Measurements from ENCODE around the gene MTA3. TPM values are rescaled to one million over a fixed set of nuclear protein-coding genes. Genes with fewer than 3 reads are reported as not detected.

MTA3 gene
- total and polyA plus RNA-seq, 2 of the 8 experiments (the other 6 are each of a cell fraction or from before 2014, with no cell fraction given) = 125 to 184 TPM

DNA sequence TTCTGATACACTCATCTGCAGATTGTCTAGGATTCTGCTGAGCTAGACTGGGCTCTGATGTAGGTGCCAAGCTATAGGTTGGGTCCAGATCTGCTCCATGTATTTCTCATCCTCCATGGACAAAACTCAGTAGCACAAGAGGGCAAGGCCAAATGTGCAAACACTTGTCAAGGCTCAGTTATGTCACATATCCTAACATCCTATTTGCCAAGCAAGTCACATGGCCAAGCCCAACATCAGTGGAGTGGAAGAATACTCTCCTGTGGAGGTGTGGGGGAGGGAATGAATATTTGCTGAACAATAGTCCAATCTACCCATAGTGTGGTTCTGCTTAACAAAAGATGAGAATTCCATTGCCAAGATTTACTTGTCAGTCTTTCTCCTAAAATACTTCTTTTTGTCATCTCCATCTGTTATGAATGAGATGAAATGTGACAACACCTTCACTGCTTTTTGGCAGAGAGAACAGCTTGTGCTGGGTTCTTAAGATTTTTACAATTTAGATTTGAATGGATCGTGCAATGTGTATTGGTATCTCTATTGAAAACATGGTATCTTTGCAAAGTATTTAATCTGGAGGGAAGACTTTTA, 105.7 kb downstream of the MTA3 start (continued):
- TF ChIP-seq, protein P1, sequence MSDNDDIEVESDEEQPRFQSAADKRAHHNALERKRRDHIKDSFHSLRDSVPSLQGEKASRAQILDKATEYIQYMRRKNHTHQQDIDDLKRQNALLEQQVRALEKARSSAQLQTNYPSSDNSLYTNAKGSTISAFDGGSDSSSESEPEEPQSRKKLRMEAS (IDR thresholded peaks at IDR 0.05) = no peak
- no peak for TF ChIP-seq RXRA (IDR thresholded peaks at IDR 0.05; ENCODE audit: insufficient read depth, low read depth, low read length)

Data from H1 (cell line).